8988T (cell line): ENCODE data around the gene KCNK5.

Source experiments
- DNase-seq: peaks from one replicate; pipeline ENCODE4 v3.0.0; 2011

Gene KCNK5

DNA sequence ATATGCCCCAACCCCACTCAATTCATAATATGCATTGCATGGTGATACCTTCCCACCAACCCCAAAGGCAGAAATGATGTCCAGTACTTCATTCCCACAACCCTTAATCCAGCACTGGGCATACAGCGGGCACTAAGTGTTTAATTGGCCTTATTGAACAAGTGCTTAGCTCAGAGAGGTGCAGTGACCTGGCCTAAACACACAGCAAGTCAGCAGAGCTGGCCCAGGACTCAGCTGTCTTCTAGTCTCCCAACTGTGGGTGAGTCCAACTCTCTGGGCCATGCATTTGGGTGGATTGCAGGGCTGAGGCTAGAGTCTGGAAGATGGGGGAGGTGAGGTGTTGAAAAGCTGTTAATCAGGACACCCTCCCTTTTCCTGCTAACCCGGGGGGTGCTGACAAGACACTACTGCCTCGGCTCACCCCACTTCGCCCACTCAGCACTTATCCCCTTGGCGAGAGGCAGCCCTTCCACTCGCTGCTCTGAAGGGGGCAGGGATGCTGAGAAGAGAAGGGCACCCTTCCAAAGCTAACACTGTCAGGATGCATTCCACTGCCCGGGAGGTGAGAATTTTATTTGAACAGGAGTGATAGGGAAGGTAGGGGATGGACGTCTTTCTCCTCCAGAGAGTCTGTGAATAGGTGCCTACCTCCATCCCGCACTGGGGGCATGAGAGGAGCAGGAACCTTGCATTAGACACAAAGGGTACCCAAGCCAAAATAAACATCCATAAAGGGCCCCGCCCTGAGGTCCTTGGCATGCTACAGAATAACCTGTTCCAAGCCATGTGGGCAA is 14.2 kb downstream of the KCNK5 start:
- no peak for DNase-seq

DNA sequence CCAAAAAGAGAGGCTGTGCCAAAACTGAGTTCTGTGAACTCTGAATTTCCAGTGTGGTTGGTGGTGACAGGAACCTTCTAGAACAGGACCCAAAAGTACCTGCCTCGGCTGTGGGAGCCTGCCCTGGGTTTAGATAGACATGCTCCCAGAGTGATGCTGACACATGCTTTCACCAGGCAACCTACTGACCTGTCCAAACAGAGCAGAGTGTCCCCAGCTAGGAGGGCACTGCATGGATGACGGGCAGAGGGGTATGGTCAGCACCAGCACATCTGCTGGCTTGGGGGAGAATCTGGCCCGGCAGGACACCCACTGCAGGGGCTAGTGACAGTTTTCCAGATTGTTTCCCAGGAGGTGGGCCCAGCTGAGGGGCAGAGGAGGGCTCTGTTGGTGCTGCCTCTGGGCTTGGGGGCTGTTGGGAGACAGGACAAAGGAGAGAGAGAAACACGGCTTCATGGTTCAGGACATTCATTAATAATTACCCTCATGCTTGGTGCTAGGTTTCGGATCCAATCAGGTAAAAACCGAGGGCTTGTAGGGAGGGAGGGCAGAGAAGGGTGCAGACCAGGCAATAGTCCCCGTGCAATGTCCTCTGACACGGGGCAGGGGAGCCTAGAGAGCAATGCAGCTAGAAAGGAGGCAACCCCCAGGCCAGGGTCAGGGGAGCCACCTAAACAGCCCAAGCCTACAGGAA is 15.0 kb downstream of the KCNK5 start:
- DNase-seq: no peak

DNA sequence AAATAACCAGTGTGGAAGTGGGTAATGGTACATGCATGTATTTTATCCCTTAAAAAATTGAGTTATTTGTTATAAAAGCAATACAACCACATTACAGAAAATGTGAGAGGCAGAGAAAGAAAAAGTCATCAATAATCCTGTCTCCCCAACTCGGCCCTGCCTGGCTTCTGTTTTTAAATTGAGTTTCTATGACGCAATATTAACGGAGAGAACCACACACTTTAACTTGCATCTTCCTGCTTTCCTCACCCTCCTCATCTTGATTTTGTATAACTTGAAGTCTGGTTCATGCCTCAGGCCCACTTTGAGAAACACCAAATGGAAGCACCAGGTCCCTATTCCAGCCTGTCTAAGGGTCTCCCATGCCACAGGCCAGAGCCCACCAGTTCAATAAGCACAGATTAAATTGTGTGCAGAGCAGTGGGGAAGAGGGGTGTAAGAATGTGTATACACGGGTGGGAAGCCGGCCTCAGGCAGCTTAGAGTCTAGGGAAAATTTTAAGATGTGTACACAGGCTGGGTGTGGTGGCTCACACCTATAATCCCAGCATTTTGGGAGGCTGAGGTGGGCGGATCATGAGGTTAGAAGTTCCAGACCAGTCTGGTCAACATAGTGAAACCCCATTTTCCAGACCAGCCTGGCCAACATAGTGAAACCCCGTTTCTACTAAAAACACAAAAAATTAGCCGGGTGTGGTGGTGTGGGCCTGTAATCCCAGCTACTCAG is 15.9 kb downstream of the KCNK5 start:
- DNase-seq: no peak

DNA sequence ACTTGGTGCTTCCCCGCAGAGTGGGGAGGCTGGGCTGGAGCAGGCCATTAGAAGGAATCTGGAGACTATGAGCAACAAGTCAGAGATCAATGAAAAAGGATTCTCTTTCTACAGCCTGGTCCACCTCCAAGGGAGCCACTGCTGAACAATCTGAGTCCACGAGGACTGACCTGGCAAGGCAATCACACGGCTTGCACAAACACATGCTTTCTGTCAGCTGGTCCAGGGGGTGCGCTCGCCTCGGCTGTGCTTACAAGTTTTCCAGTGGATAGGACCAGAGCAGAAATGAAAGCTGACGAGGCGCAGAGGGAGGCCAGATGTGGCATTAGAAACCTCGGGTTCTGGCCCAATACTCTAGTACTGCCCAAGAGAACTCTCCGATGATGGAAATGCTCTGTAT is 18.1 kb downstream of the KCNK5 start:
- DNase-seq: no peak

DNA sequence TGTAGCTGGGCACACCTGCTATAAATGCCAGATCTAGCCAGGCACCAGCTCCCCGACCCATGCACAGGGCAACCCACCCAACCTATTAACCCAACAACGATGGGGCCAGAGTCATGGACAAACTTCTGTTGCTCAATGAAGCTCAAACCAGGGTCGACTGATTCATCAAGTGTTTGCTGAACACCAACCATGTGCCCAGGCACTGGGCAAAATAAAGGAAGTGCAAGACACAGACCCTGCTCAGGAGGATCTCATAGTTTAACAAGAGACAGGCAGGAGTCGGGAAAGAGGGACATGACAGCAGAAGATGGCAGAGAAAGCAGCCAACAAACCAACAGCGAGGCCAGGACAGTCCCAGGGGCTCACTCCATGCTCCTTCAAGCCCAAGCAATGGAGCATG is 18.8 kb downstream of the KCNK5 start:
- DNase-seq: no peak

DNA sequence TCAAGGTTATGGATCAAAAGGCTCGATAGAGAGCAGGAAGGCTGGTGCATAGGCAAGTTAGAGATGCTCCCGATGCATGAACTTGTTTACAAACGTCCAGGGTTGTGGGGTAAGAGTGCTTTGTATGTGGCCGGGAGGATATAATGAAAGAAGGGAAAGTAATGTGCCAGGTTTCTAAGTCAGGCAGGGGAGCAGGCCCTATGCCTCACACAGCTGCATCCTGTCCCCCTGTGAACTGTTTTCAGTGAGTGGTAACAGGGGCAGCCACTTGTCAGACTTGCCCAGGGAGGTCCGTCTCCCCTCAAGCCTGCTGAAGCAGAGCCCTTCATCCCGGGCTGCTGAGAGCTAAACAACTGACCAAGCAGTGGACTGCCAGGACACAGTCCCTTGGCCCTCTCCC is 19.4 kb downstream of the KCNK5 start:
- DNase-seq: no peak

DNA sequence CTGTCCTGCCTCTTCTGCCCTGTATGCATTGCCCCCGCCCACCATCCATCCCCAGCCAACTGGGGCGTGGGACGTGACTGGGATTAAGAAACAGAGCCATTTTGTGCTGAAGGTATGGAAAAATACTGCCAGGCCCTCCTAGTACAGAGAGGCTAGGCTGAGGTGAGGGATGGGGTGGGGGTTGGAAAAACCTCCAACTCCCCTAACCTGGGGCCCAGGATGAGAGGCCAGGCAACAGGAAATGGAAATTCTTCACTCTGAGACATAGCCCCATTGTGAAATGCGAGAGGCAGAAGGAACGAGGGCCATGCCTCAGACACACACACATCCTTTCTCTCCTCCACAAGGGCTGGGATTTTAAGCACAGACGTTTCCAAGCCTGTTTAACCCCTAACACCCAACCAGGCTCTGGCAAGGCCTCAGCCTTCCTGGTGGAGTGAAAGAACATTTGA is 19.9 kb downstream of the KCNK5 start:
- DNase-seq: no peak

GRCh38 chr6:39208223-39208739 is 21.0 kb downstream of the KCNK5 start:
- DNase-seq: no peak

- no peak for DNase-seq
These were observed 21.7 kb downstream of the KCNK5 start for GRCh38 chr6:39207416-39208222.

GRCh38 chr6:39206250-39206721 is 23.0 kb downstream of the KCNK5 start:
- no peak for DNase-seq

- no peak for DNase-seq
These were observed 24.5 kb downstream of the KCNK5 start for GRCh38 chr6:39204646-39205244.

GRCh38 chr6:39204160-39204495 is 25.1 kb downstream of the KCNK5 start:
- no peak for DNase-seq

DNA sequence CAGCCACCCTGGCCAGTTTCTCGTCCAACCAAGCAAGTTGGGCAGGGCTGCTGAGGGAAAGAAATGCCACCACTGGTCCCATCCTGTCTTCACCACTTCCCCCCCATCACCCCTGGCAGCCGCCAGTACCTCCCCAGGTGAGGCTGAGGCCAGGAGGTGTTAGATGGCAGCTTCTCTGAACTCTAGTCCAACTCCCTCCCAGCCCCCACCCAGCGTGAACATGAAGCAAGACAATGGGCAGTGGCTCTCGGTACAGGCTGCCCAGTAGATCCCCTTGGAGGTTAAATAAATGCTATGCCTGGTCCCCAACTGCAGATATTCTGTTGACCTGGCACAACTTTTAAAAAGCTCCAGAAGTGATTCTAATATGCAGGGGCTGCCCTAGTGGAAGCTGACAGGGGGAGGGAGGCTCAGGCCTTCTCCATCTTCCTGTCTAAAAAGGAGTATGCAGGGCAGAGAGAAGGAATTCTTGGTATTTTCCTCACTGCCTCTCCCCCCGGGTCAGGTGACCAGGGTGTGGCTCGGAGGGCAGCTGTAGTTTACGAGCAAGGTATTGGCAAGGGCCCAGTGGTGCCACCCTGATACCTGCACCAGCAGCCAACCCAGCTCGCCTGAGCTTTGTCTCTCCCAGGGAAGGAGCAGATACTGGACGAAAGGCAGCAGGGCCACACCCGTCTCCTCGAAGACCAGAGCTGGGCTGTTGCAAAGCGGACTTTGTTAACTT is 25.7 kb downstream of the KCNK5 start:
- peak; percentile 63 for DNase-seq

DNA sequence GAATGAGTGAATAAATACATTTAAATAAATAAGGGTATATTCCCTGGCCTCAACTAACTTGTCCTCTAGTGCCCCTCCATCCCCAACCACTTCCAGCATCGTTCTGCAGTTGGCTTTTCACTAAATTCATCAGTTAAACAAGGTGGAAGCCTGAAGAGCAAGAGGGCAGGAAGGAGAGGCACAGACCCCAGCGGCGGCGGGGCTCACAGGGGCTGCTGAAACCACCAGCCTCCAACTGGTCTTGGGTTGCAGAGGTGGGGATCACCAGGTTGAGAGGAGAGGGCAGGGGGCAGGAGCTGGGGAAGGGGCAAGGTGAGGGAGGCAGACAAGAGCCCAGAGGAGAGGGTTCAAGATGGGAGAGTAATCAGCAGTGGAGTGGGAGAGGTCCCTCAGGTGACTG is 27.1 kb downstream of the KCNK5 start:
- no peak for DNase-seq

DNA sequence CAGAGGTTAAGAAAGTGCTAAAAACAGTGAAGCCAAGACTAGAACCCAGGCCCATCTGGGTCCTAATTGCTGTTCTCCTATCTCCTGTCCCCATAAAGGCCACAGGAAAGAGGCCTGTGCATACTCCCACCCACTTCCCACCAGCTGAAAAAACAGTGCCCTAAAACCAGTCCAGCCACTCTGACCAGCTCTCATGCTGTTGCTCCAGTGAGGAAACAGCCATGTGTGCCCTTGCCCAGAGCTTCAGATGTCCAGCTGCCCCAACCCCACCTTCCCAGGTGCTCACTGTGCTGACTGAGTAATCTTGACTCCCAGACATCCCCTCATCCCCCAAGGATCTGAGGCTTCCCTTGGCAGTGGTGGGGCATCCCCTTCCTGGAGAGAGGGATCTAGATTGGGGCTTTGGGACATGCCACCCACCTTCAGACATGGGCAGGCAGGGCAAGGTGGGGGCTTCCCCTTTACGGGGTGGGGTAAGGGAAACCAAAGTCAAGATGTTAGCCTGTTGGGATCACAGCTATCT is 28.7 kb downstream of the KCNK5 start:
- no peak for DNase-seq

DNA sequence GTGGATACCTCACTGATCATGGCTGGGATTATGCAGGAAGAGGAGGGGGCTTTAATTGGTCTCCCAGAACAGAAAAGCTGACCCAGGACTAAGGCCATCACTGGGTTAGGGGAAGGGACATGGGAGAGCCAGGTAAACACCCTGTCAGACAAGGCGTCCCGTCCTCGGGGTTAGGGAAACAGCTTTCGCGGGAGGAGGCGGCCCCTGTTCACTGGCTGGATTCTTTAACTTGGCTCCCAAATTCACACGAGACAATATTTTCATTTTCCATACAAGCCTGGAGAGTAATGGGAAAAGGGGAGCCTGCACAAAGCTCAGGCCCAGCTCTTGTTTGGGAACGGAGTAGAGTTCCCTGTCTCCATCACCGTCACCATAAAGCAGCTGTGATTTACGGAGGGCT is 29.3 kb downstream of the KCNK5 start:
- DNase-seq: no peak

DNA sequence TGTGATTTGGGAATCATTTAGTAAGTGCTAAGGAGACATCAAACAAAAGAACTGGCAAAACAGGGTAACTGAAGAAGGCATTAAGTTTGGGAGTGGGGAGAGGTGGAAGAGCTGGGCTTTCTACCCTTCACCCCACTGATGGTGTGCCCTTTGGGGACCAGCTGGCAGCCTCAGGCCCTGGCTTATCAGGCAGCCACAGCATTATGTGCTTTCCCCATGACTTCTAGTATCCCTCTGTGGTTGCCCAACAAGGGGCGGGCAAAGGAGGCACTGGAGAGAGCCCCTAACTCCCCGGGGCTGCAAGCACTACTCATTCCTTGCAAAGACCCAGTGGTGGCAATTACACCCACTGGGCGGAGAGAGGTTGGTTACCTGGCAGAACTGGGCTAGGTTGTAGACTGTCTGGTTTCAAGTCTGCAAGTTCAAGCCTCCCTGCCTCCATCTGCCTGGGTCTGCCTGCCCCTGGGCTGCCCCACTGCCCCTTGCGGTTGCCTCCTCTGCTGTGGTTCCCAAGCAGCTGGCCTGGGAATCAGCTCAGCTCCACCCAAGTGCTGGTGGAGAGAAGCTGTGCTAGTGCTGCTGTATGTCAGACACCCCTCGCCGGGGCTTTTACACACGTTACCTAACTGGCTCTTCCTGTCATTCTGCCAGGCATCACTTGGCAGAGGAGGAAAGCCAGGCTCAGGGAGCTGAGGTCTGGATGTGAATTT is 29.9 kb downstream of the KCNK5 start:
- DNase-seq: no peak

GRCh38 chr6:39198528-39198927 is 30.7 kb downstream of the KCNK5 start:
- no peak for DNase-seq

DNA sequence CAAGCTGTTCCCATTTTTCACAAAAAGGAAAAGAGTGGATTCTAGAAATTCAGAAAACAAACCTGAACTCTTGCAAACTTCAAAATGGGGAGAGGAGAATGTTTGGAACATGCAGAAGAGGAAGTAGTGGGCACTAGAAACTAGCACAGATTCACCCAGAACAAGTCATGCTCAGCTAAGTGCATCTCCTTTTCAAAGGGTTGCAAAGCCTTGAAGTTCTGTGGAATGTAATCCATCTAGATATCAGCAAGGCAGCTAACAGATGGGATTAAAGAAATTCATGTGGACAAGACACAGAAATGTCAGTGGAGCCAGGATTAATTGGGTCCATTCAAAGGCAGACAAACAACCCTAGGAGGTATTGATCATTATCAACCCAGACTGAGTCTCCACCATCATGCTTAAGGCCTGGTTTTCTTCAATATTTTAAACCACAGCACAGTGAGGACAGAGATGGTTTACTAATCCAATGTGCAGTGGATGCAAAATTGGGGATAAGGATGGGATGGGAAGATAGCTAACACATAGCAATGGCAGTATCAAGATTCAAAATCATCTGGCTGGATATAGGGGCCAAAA is 31.3 kb downstream of the KCNK5 start:
- no peak for DNase-seq

- DNase-seq: no peak
These were observed 31.8 kb downstream of the KCNK5 start for GRCh38 chr6:39197521-39197920.
